IMR-90 (cell line): ENCODE results near the gene PRR5. TPM values are rescaled to one million over a fixed set of nuclear protein-coding genes. Genes with fewer than 3 reads are reported as not detected.

Experiments
- ATAC-seq: fragments of 200-7000 bp; cut with Tn5 transposase; 2 replicates; pipeline ENCODE4 v1.9.1; 2020; ENCODE audit warnings: low read depth, mild to moderate bottlenecking, moderate library complexity
- BruUV-seq: library from RNA; stranded (reverse); fragments of 400-500 nt; replicated peaks from 2 replicates; lab custom pipeline; 2021; lab: Mats Ljungman, UMichigan
- CTCF ChIA-PET: fragments of 300-600 bp; formaldehyde crosslinking; extraction: SDS; loops from one replicate; lab custom pipeline; 2021; ENCODE audit warnings: antibody characterized with exemption; lab: Yijun Ruan, JAX
- POLR2A ChIA-PET: fragments of 300-600 bp; sonication (Branson Sonifier 250); formaldehyde crosslinking; loops from one replicate; lab custom pipeline; 2022; ENCODE audit warnings: antibody characterized with exemption; ENCODE audit not compliant: unreplicated experiment; lab: Charles Lee
- DNase-seq: peaks from one replicate; pipeline ENCODE4 v3.0.0; 2013
- H2AFZ ChIP-seq: replicated peaks from 2 replicates; pipeline ENCODE3; 2013; ENCODE audit warnings: low read length, mild to moderate bottlenecking; ENCODE audit not compliant: poor library complexity
- H2AK5ac ChIP-seq: 2 replicates; pipeline ENCODE4 v1.6.1; 2013; ENCODE audit warnings: low read depth, low read length, inconsistent platforms
- H2AK9ac ChIP-seq: replicated peaks from 2 replicates; pipeline ENCODE3; 2013; ENCODE audit warnings: mild to moderate bottlenecking, low read depth, low read length, moderate library complexity; ENCODE audit not compliant: poor library complexity
- H2BK120ac ChIP-seq: 2 replicates; pipeline ENCODE4 v1.6.1; 2013; ENCODE audit warnings: low read depth, low read length, inconsistent platforms
- H2BK15ac ChIP-seq: 3 replicates; pipeline ENCODE4 v1.6.1; 2013; ENCODE audit warnings: low read depth, low read length, inconsistent platforms
- H2BK20ac ChIP-seq: 2 replicates; pipeline ENCODE4 v1.6.1; 2013; ENCODE audit warnings: low read depth, mild to moderate bottlenecking, inconsistent platforms, low read length, moderate library complexity
- H2BK5ac ChIP-seq: 2 replicates; pipeline ENCODE4 v1.6.1; 2013; ENCODE audit warnings: mild to moderate bottlenecking, low read depth, low read length, inconsistent platforms; ENCODE audit not compliant: poor library complexity, severe bottlenecking
- H3K14ac ChIP-seq: replicated peaks from 2 replicates; pipeline ENCODE4 v1.6.1; 2013; ENCODE audit warnings: low read depth, low read length, inconsistent platforms
- H3K18ac ChIP-seq: 2 replicates; pipeline ENCODE4 v1.6.1; 2013; ENCODE audit warnings: low read depth, low read length, control low read depth
- H3K23ac ChIP-seq: 2 replicates; pipeline ENCODE4 v1.6.1; 2013; ENCODE audit warnings: low read depth, low read length, inconsistent platforms
- H3K27ac ChIP-seq: 2 replicates; pipeline ENCODE4 v1.5.1; 2013; ENCODE audit warnings: mild to moderate bottlenecking, control low read depth, low read length; ENCODE audit not compliant: insufficient read depth
- H3K27me3 ChIP-seq: 2 replicates; pipeline ENCODE4 v1.6.1; 2013; ENCODE audit warnings: low read length; ENCODE audit not compliant: control insufficient read depth, insufficient read depth
- H3K36me3 ChIP-seq: 2 replicates; pipeline ENCODE4 v1.6.1; 2013; ENCODE audit warnings: low read length, mixed read lengths; ENCODE audit not compliant: control insufficient read depth, insufficient read depth
- H3K4ac ChIP-seq: 2 replicates; pipeline ENCODE4 v1.6.1; 2013; ENCODE audit warnings: low read depth, low read length, inconsistent platforms
- H3K4me1 ChIP-seq: 2 replicates; pipeline ENCODE4 v1.6.1; 2013; ENCODE audit warnings: low read length, mixed read lengths; ENCODE audit not compliant: control insufficient read depth, insufficient read depth
- H3K4me2 ChIP-seq: 2 replicates; pipeline ENCODE4 v1.6.1; 2013; ENCODE audit warnings: low read depth, mild to moderate bottlenecking, control low read depth, low read length, moderate library complexity
- H3K4me3 ChIP-seq: 2 replicates; pipeline ENCODE4 v1.5.1; 2013; ENCODE audit warnings: low read depth, mild to moderate bottlenecking, control low read depth, low read length, moderate library complexity; ENCODE audit not compliant: insufficient read depth
- H3K56ac ChIP-seq: 2 replicates; pipeline ENCODE4 v1.6.1; 2013; ENCODE audit warnings: low read length, inconsistent platforms; ENCODE audit not compliant: insufficient read depth; ENCODE audit errors: extremely low read depth
- H3K79me1 ChIP-seq, 2 experiments: 2 replicates each; pipeline ENCODE4 v1.6.1; 2013; ENCODE audit warnings: low read length in 2 of 2, inconsistent platforms in 1 of 2, low read depth in 1 of 2
- H3K9ac ChIP-seq: 2 replicates; pipeline ENCODE4 v1.6.1; 2013; ENCODE audit warnings: low read depth, low read length, control low read depth
- H3K9me1 ChIP-seq: 2 replicates; pipeline ENCODE4 v1.6.1; 2013; ENCODE audit warnings: low read length, inconsistent platforms; ENCODE audit not compliant: insufficient read depth
- H3K9me3 ChIP-seq: 2 replicates; pipeline ENCODE4 v1.6.1; 2013; ENCODE audit warnings: low read length; ENCODE audit not compliant: control insufficient read depth, insufficient read depth
- H4K20me1 ChIP-seq: 2 replicates; pipeline ENCODE4 v1.6.1; 2013; ENCODE audit warnings: low read length, inconsistent platforms; ENCODE audit not compliant: insufficient read depth
- H4K5ac ChIP-seq: 2 replicates; pipeline ENCODE4 v1.6.1; 2013; ENCODE audit warnings: mild to moderate bottlenecking, low read depth, low read length, control low read depth
- H4K8ac ChIP-seq, 2 experiments: 2 replicates each; pipeline ENCODE4 v1.6.1; 2013; ENCODE audit warnings: low read depth in 2 of 2, low read length in 2 of 2, control low read depth in 1 of 2, inconsistent platforms in 1 of 2
- H4K91ac ChIP-seq: 2 replicates; pipeline ENCODE4 v1.6.1; 2013; ENCODE audit warnings: low read depth, low read length, inconsistent platforms; ENCODE audit not compliant: insufficient read depth
- CEBPB ChIP-seq: IDR thresholded peaks from 2 replicates; pipeline ENCODE4 v1.6.1; 2012; ENCODE audit warnings: low read depth, low read length, improper control_type of control experiment
- MAFK ChIP-seq: IDR thresholded peaks from 2 replicates; pipeline ENCODE4 v1.6.1; 2012; ENCODE audit warnings: low read depth, low read length, improper control_type of control experiment
- MXI1 ChIP-seq: IDR thresholded peaks from 2 replicates; pipeline ENCODE4 v1.6.1; 2012; ENCODE audit warnings: low read depth, mild to moderate bottlenecking, low read length, moderate library complexity, borderline replicate concordance
- RCOR1 ChIP-seq: IDR thresholded peaks from 2 replicates; pipeline ENCODE4 v1.6.1; 2012; ENCODE audit warnings: mild to moderate bottlenecking, low read length, improper control_type of control experiment; ENCODE audit not compliant: insufficient replicate concordance
- SMC3 ChIP-seq: fragments of 150-350 bp; IDR thresholded peaks from 2 replicates; pipeline ENCODE4 v1.6.1; 2016; ENCODE audit warnings: low read depth, mild to moderate bottlenecking, antibody characterized with exemption, low read length, moderate library complexity
- WGBS, 2 experiments: methylation state at CpG; one replicate each; pipeline versions ENCODE4 v1.1.5 to v1.1.7; 2013; ENCODE audit warnings: missing lambda C conversion rate in 2 of 2; ENCODE audit not compliant: insufficient read length in 1 of 2; ENCODE audit errors: extremely low coverage in 2 of 2; 5-methylcytosine and 5-hydroxymethylcytosine counted together
- dilution Hi-C: fragments of 300-500 bp; cut with HindIII; formaldehyde crosslinking; loops from one replicate; pipeline ENCODE4 v1.14.3; 2018; ENCODE audit warnings: low sequenced_read_pairs; ENCODE audit not compliant: unreplicated experiment
- in situ Hi-C: fragments of 300-500 bp; cut with MboI; formaldehyde crosslinking; loops from 3 replicates; pipeline ENCODE4 v1.14.3; 2019; ENCODE audit warnings: low sequenced_read_pairs, inconsistent platforms, mixed read lengths
- intact Hi-C: fragments of 100-400 bp; cut with micrococcal nuclease; formaldehyde crosslinking; loops from 2 replicates; pipeline ENCODE4 v1.10.0; 2022
- polyA plus RNA-seq, 3 experiments: library from polyadenylated mRNA; depleted of rRNA; stranded (reverse); fragments of >200 nt; gene quantifications; 2 replicates each; pipeline ENCODE4 v1.2.3, GENCODE V29; 2012; ENCODE audit warnings: low replicate concordance in 1 of 3
- total RNA-seq: library from RNA; depleted of rRNA; stranded (reverse); fragments of >200 nt; gene quantifications from 2 replicates; pipeline ENCODE4 v1.2.3, GENCODE V29; 2012
- TF ChIP-seq, protein P1 (sequence below): fragments of 150-350 bp; IDR thresholded peaks from 2 replicates; pipeline ENCODE4 v1.6.1; 2017; ENCODE audit warnings: mild to moderate bottlenecking, antibody characterized with exemption, low read length, low read depth

Gene PRR5
- total and polyA plus RNA-seq, 2 of the 4 experiments (the other 2 are of a cell fraction), result 8.1 to 24.3 TPM

DNA sequence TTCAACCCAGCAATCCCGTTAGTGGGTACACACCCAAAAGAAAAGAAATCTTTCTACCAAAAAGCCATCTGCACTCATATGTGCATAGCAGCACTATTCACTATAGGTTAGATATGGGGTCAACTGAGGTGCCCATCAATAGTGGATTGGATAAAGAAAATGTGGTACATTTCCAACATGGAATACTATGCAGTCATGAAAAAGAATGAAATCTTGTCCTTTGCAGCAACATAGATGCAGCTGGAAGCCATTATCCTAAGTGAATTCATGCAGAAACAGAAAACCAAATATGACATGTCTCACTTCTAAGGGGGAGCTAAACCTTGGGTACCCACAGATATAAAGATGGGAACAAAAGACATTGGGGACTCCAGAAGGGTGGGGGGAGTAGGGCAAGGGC, 48.5 kb downstream of the PRR5 start:
- no peaks in the 10 kb centered on the region for H4K20me1 ChIP-seq
- no peak for TF ChIP-seq MXI1
- no peak for TF ChIP-seq CEBPB
- TF ChIP-seq MAFK, result no peak
- TF ChIP-seq, protein P1, sequence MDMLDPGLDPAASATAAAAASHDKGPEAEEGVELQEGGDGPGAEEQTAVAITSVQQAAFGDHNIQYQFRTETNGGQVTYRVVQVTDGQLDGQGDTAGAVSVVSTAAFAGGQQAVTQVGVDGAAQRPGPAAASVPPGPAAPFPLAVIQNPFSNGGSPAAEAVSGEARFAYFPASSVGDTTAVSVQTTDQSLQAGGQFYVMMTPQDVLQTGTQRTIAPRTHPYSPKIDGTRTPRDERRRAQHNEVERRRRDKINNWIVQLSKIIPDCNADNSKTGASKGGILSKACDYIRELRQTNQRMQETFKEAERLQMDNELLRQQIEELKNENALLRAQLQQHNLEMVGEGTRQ, result no peak
- no peak for TF ChIP-seq SMC3
- no peak for TF ChIP-seq RCOR1
- no peak overlapping the region for H3K23ac ChIP-seq
- no peaks in the 10 kb centered on the region for H3K79me1 ChIP-seq
- H3K9me3 ChIP-seq, result no peaks in the 10 kb centered on the region
- no peak overlapping the region for H2BK15ac ChIP-seq
- intact Hi-C loops, result no loop called here
- no peak overlapping the region for H2BK120ac ChIP-seq
- H2AK9ac ChIP-seq, result no peak overlapping the region
- no peaks in the 10 kb centered on the region for H3K36me3 ChIP-seq
- H4K5ac ChIP-seq, result no peak overlapping the region
- no peak overlapping the region for H3K4ac ChIP-seq
- POLR2A ChIA-PET, result no interaction called here
- no peak for DNase-seq
- H2AK5ac ChIP-seq, result no peak overlapping the region
- no peak overlapping the region for H3K4me2 ChIP-seq
- H3K27me3 ChIP-seq, result peaks cover 12% of the 10 kb centered on the region; the same call in 1 of the 2 replicates
- no peaks in the 10 kb centered on the region for H3K9me1 ChIP-seq
- no peak for ATAC-seq
- H3K56ac ChIP-seq, result no peak overlapping the region
- H3K18ac ChIP-seq, result no peak overlapping the region
- WGBS, 2 experiments, result no CpG with 5 or more reads among the region's 1 CpG
- H2BK5ac ChIP-seq, result no peak overlapping the region
- H3K4me3 ChIP-seq, result no peak overlapping the region
- no TSS peak for BruUV-seq
- no peak overlapping the region for H2AFZ ChIP-seq
- dilution Hi-C loops, result no loop called here
- no peak overlapping the region for H3K9ac ChIP-seq
- no peak overlapping the region for H4K8ac ChIP-seq
- H2BK20ac ChIP-seq, result no peak overlapping the region
- no peak overlapping the region for H3K27ac ChIP-seq
- no peak overlapping the region for H3K14ac ChIP-seq
- in situ Hi-C loops, result no loop called here
- H3K4me1 ChIP-seq, result peaks cover 10% of the 10 kb centered on the region
- CTCF ChIA-PET, result interaction anchor here (0.6 kb wide), 1 partner anchor 24 kb away, joined by 3 read pairs; no protein-coding TSS in a partner anchor
- H4K91ac ChIP-seq, result no peak overlapping the region
